Measurements from ENCODE around the gene HCK.

HCK gene

DNA sequence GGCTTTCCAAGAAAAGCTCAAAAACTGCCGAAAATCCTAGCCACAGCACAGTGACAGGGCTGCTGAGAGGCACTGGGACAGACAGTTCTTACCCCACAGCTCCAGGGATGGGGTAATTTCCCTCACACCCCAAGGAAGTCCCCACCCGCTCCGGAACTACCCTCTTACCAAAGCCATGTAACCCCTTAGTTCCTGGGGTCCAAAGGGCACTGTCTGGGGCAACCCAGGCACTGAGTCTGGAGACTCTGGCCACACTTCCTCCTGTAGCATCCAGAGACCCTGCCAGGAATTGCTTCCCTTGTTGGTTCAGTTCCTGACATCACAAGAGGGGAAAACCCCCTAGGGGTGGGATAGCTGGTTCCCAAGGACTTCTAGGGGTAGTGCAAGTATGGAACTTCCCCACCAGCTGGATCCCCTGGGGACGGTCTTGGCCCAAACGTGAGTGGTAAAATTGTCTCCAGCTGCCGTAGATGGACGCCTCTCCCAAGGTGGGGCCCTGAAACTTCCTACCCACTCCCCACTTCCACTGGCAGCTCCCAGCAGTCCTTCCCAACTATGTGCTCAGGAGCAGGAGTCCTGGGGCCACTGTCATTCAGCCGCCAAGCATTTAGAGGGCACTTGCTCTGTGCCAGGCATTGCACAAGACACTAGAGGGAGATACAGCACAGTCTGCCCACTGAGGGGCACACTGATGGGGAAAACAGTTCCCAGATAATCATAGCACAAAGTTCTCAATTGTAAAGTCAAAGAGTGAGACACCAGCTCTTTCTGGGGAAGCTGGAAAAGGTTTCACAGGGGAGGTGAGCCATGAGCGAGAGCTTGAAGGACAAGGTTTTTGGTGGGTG is 17.2 kb upstream of the HCK start:
- TF ChIP-seq FOXP2 (optimal IDR thresholded peaks at IDR 0.05; ENCODE audit: borderline replicate concordance, extremely low read depth, extremely low read length, insufficient read depth) (no peak), REST (IDR thresholded peaks at IDR 0.05; ENCODE audit: insufficient read depth in 1 of 2, low read depth in 2 of 2, low read length in 2 of 2) (no peak), TAF1 (IDR thresholded peaks at IDR 0.05; ENCODE audit: borderline replicate concordance, insufficient read depth, low read length) (no peak), POLR2AphosphoS5 (IDR thresholded peaks at IDR 0.05; ENCODE audit: low read depth, low read length) (no peak), SIN3A (IDR thresholded peaks at IDR 0.05; ENCODE audit: borderline replicate concordance, insufficient read depth, low read length) (no peak)

GRCh38 chr20:32035426-32035779 is 16.6 kb upstream of the HCK start:
- TF ChIP-seq SIN3A (IDR thresholded peaks at IDR 0.05; ENCODE audit: borderline replicate concordance, insufficient read depth, low read length) (no peak), REST (IDR thresholded peaks at IDR 0.05; ENCODE audit: insufficient read depth in 1 of 2, low read depth in 2 of 2, low read length in 2 of 2) (no peak), FOXP2 (optimal IDR thresholded peaks at IDR 0.05; ENCODE audit: borderline replicate concordance, extremely low read depth, extremely low read length, insufficient read depth) (no peak), POLR2AphosphoS5 (IDR thresholded peaks at IDR 0.05; ENCODE audit: low read depth, low read length) (no peak), TAF1 (IDR thresholded peaks at IDR 0.05; ENCODE audit: borderline replicate concordance, insufficient read depth, low read length) (no peak)

GRCh38 chr20:32036252-32036651 is 15.8 kb upstream of the HCK start:
- no peak for TF ChIP-seq SIN3A (IDR thresholded peaks at IDR 0.05; ENCODE audit: borderline replicate concordance, insufficient read depth, low read length)
- TF ChIP-seq TAF1 (IDR thresholded peaks at IDR 0.05; ENCODE audit: borderline replicate concordance, insufficient read depth, low read length): no peak
- TF ChIP-seq POLR2AphosphoS5 (IDR thresholded peaks at IDR 0.05; ENCODE audit: low read depth, low read length): no peak
- no peak for TF ChIP-seq FOXP2 (optimal IDR thresholded peaks at IDR 0.05; ENCODE audit: borderline replicate concordance, extremely low read depth, extremely low read length, insufficient read depth)
- no peak for TF ChIP-seq REST (IDR thresholded peaks at IDR 0.05; ENCODE audit: insufficient read depth in 1 of 2, low read depth in 2 of 2, low read length in 2 of 2)

DNA sequence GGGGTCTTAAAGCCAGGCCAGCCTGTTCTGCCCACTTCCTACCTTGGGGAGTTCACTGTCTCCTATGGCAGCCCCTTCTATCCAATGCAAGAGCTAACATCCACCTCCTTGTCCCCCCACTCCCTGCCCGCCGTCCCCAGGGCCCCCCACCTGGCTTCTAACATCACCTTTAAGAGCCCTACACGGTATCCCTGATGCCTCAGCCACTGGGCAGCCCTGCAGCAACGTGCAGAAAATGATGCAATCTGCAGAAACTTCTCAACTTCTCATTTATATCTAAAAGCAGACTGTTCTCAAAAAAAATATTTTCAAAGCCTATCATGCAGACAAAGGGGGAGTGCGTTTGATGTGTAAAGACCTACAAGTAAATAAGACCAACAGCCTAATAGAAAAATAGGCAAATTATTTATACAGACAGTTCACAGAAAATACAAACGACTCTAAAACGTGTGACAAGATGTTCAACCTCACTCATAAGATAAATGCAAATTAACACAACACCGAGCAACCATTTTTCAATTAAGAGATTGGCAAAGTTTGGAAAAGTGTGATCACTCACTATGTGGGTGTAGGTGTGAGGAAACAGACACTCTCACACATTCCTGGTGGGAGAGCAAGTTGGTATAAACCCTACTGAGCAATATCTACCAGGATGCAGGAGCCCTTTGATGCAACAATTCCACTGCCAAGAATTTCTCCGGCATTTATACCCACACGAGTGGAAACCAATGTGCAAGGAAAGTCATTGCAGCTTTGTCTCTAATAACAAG is 15.1 kb upstream of the HCK start:
- no peak for TF ChIP-seq SIN3A (IDR thresholded peaks at IDR 0.05; ENCODE audit: borderline replicate concordance, insufficient read depth, low read length)
- no peak for TF ChIP-seq TAF1 (IDR thresholded peaks at IDR 0.05; ENCODE audit: borderline replicate concordance, insufficient read depth, low read length)
- TF ChIP-seq POLR2AphosphoS5 (IDR thresholded peaks at IDR 0.05; ENCODE audit: low read depth, low read length): no peak
- TF ChIP-seq FOXP2 (optimal IDR thresholded peaks at IDR 0.05; ENCODE audit: borderline replicate concordance, extremely low read depth, extremely low read length, insufficient read depth): no peak
- no peak for TF ChIP-seq REST (IDR thresholded peaks at IDR 0.05; ENCODE audit: insufficient read depth in 1 of 2, low read depth in 2 of 2, low read length in 2 of 2)

All from PFSK-1 (cell line).